ENCODE measurements around the gene PALS2. TPM values are rescaled to one million over a fixed set of nuclear protein-coding genes. Genes with fewer than 3 reads are reported as not detected.

PALS2 gene
- total and polyA plus RNA-seq, 2 of the 13 experiments (the other 11 are each of a cell fraction or from before 2014, with no cell fraction given), result 3.1 to 21.9 TPM

DNA sequence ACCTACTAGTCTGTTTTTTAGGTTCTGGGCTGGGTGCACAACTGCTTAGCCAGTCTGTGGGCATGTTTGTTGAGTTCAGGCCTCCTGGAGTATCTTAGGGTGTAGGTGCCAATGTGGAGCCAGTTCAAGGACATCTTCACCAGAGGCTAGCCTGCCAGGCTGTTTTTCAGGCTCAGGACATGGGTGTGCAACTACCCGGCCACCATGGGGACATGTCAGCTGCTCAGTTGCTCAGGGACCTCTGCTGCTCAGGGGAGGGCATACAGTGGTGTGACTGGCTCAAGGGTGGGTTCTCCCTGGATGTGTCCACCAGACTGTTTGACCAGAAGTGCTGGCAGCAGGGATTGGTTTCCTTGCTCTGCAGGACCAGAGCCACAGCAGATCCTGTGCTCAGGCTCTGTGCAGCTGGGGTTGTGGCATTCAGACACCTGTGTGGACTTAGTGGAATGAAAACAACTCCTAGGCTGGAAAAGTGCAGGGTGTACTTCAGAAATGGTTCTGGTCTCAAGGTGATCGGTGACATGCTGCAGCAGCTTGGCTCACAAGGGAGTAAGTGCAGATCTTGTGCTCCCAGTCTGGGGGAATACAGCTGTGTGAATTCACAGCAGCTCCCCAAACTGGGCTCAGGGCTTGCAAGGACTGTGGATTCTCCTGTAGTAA, 44.8 kb downstream of the PALS2 start:
- H3K4me3 ChIP-seq (replicated peaks in 1 of 3; ENCODE audit: insufficient read depth in 1 of 3, low read depth in 2 of 3, low read length in 3 of 3), result no peak overlapping the region
- ChIA-PET CTCF (ENCODE audit: low intra/inter-chr PET ratio, low total read pairs) (no interaction called here), POLR2A (no interaction called here)
- no peaks in the 10 kb centered on the region; a peak in 1 of 5 replicates for H3K36me3 ChIP-seq (replicated peaks in 1 of 2; ENCODE audit: control insufficient read depth in 1 of 2, insufficient read depth in 2 of 2, low read length in 2 of 2)
- in situ Hi-C loops (cut with HindIII; ENCODE audit: extremely low pct_ligation_motif_present, low pct_unique_long_range_greater_than_20kb), result no loop called here
- H3K9ac ChIP-seq (ENCODE audit: insufficient read depth, low read depth, low read length), result no peak overlapping the region
- no peaks in the 10 kb centered on the region for H3K27me3 ChIP-seq (ENCODE audit: control insufficient read depth in 1 of 2, insufficient read depth in 2 of 2, low read length in 2 of 2)
- TF ChIP-seq ZBTB10 (CRISPR knock-in tag; IDR thresholded peaks at IDR 0.05; ENCODE audit: borderline replicate concordance), result no peak
- H3K4me2 ChIP-seq (ENCODE audit: low read depth, low read length), result no peak overlapping the region
- H3K79me2 ChIP-seq (ENCODE audit: insufficient read depth, low read length), result no peaks in the 10 kb centered on the region
- no peak for FAIRE-seq
- no peaks in the 10 kb centered on the region for H3K4me1 ChIP-seq (ENCODE audit: insufficient read depth, low read length)
- H4K20me1 ChIP-seq (ENCODE audit: insufficient read depth, low read length), result no peaks in the 10 kb centered on the region
- DNase-seq (ENCODE audit: low spot score), result no peak
- H3K27ac ChIP-seq (ENCODE audit: extremely low read length, insufficient read depth, low read length), result no peak overlapping the region
- 0 out of 2 replicates have a peak, but pooled peaks cover 4% of the 10 kb centered on the region for H3K9me3 ChIP-seq (ENCODE audit: low read length)
- ATAC-seq, result peak; percentile 44; the same call in 2 of the 3 replicates
- no TSS peak for BruUV-seq (replicated peaks)
- WGBS (ENCODE audit: low lambda C conversion rate), result 90% methylated on average over 2 of the region's 2 CpGs
- no peak overlapping the region for H2AFZ ChIP-seq (ENCODE audit: low read length)
- intact Hi-C loops (cut with micrococcal nuclease; ENCODE audit: unreplicated experiment), result no loop called here

DNA sequence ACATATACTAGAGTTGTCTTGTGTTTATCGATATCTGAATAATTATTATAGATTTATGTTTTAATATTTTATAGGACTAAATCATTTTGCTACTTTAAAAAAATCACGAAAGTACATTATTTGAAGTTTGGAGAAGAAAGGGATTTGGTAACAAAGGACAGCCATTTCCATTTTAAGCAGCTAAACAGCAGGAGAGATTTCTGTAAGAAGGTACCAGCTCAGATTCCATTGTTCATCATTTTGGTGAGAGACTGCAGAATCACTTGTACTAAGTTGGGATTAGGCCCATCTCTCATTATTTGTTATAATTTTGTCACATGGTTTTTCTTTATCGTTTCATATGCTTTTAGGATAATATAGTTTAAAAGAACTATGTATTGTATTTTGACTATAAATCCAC, 46.7 kb downstream of the PALS2 start:
- no TSS peak for BruUV-seq (replicated peaks)
- FAIRE-seq, result no peak
- TF ChIP-seq ZNF235 (CRISPR knock-in tag; IDR thresholded peaks at IDR 0.05; ENCODE audit: borderline replicate concordance) (no peak), ZNF564 (CRISPR knock-in tag; IDR thresholded peaks at IDR 0.05) (no peak), THAP11 (CRISPR knock-in tag; IDR thresholded peaks at IDR 0.05) (no peak), TARDBP (CRISPR knock-in tag; IDR thresholded peaks at IDR 0.05) (no peak), ZNF24 (IDR thresholded peaks at IDR 0.05) (no peak), USF2 (IDR thresholded peaks at IDR 0.05; ENCODE audit: low read depth, low read length) (no peak), USF2 (CRISPR knock-in tag; IDR thresholded peaks at IDR 0.05; ENCODE audit: borderline replicate concordance) (no peak)
- TF ChIP-seq, protein P1, sequence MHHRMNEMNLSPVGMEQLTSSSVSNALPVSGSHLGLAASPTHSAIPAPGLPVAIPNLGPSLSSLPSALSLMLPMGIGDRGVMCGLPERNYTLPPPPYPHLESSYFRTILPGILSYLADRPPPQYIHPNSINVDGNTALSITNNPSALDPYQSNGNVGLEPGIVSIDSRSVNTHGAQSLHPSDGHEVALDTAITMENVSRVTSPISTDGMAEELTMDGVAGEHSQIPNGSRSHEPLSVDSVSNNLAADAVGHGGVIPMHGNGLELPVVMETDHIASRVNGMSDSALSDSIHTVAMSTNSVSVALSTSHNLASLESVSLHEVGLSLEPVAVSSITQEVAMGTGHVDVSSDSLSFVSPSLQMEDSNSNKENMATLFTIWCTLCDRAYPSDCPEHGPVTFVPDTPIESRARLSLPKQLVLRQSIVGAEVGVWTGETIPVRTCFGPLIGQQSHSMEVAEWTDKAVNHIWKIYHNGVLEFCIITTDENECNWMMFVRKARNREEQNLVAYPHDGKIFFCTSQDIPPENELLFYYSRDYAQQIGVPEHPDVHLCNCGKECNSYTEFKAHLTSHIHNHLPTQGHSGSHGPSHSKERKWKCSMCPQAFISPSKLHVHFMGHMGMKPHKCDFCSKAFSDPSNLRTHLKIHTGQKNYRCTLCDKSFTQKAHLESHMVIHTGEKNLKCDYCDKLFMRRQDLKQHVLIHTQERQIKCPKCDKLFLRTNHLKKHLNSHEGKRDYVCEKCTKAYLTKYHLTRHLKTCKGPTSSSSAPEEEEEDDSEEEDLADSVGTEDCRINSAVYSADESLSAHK (CRISPR knock-in tag; IDR thresholded peaks at IDR 0.05; ENCODE audit: borderline replicate concordance), result no peak

More for the DNA sequence above, 46.7 kb downstream of the PALS2 start:
- H3K36me3 ChIP-seq (replicated peaks in 1 of 2; ENCODE audit: control insufficient read depth in 1 of 2, insufficient read depth in 2 of 2, low read length in 2 of 2), result no peaks in the 10 kb centered on the region; a peak in 1 of 5 replicates
- in situ Hi-C loops (cut with HindIII; ENCODE audit: extremely low pct_ligation_motif_present, low pct_unique_long_range_greater_than_20kb), result no loop called here
- no peak overlapping the region for H2AFZ ChIP-seq (ENCODE audit: low read length)
- ChIA-PET CTCF (ENCODE audit: low intra/inter-chr PET ratio, low total read pairs) (no interaction called here), POLR2A (no interaction called here)
- DNase-seq (ENCODE audit: low spot score) (no peak), ATAC-seq (no peak)
- no peaks in the 10 kb centered on the region for H3K79me2 ChIP-seq (ENCODE audit: insufficient read depth, low read length)
- H3K4me1 ChIP-seq (ENCODE audit: insufficient read depth, low read length), result no peaks in the 10 kb centered on the region
- H3K4me3 ChIP-seq (replicated peaks in 1 of 3; ENCODE audit: insufficient read depth in 1 of 3, low read depth in 2 of 3, low read length in 3 of 3), result no peak overlapping the region
- intact Hi-C loops (cut with micrococcal nuclease; ENCODE audit: unreplicated experiment), result no loop called here
- H3K27me3 ChIP-seq (ENCODE audit: control insufficient read depth in 1 of 2, insufficient read depth in 2 of 2, low read length in 2 of 2), result no peaks in the 10 kb centered on the region
- no peak overlapping the region for H3K9ac ChIP-seq (ENCODE audit: insufficient read depth, low read depth, low read length)
- 91% methylated on average over 3 of the region's 3 CpGs for WGBS (ENCODE audit: low lambda C conversion rate)
- H3K27ac ChIP-seq (ENCODE audit: extremely low read length, insufficient read depth, low read length), result no peak overlapping the region
- 0 out of 2 replicates have a peak, but pooled peaks cover 4% of the 10 kb centered on the region for H3K9me3 ChIP-seq (ENCODE audit: low read length)
- no peaks in the 10 kb centered on the region for H4K20me1 ChIP-seq (ENCODE audit: insufficient read depth, low read length)
- no peak overlapping the region for H3K4me2 ChIP-seq (ENCODE audit: low read depth, low read length)
